DMS53 treated with DMSO at 0.1 percent for 48 hours (cell line): ENCODE results near the gene SUMF1.

ENCODE experiments used
- DNase-seq: peaks from one replicate; lab custom pipeline; 2025; ENCODE audit not compliant: unreplicated experiment; lab: John Stamatoyannopoulos, UW

SUMF1 gene

GRCh38 chr3:4394567-4394966 is 72.5 kb downstream of the SUMF1 start:
- DNase-seq = no peak

GRCh38 chr3:4394048-4394447 is 73.0 kb downstream of the SUMF1 start:
- DNase-seq = no peak

GRCh38 chr3:4392992-4393391 is 74.1 kb downstream of the SUMF1 start:
- no peak for DNase-seq

- DNase-seq = no peak
Observed at GRCh38 chr3:4387210-4388204, 79.6 kb downstream of the SUMF1 start.

- no peak for DNase-seq
Observed at GRCh38 chr3:4385201-4385600, 81.9 kb downstream of the SUMF1 start.

- no peak for DNase-seq
Observed at GRCh38 chr3:4380013-4380412, 87.1 kb downstream of the SUMF1 start.

GRCh38 chr3:4376499-4376898 is 90.6 kb downstream of the SUMF1 start:
- no peak for DNase-seq

GRCh38 chr3:4375911-4376310 is 91.2 kb downstream of the SUMF1 start:
- no peak for DNase-seq

GRCh38 chr3:4373669-4374068 is 93.4 kb downstream of the SUMF1 start:
- no peak for DNase-seq

GRCh38 chr3:4362523-4362922 is 104.5 kb downstream of the SUMF1 start:
- DNase-seq = no peak

- DNase-seq = no peak
Observed at GRCh38 chr3:4360817-4361216, 106.3 kb downstream of the SUMF1 start.

- no peak for DNase-seq
Observed at GRCh38 chr3:4359805-4360502, 107.1 kb downstream of the SUMF1 start.

GRCh38 chr3:4358273-4358672 is 108.8 kb downstream of the SUMF1 start:
- no peak for DNase-seq

- DNase-seq = no peak
Observed at GRCh38 chr3:4356546-4357410, 110.3 kb downstream of the SUMF1 start.

- no peak for DNase-seq
Observed at GRCh38 chr3:4356220-4356540, 110.9 kb downstream of the SUMF1 start.

- DNase-seq = no peak
Observed at GRCh38 chr3:4355401-4356219, 111.5 kb downstream of the SUMF1 start.

GRCh38 chr3:4351872-4352271 is 115.2 kb downstream of the SUMF1 start:
- DNase-seq = no peak

GRCh38 chr3:4351164-4351855 is 115.8 kb downstream of the SUMF1 start:
- no peak for DNase-seq

GRCh38 chr3:4350789-4351163 is 116.3 kb downstream of the SUMF1 start:
- DNase-seq = peak; percentile 0

GRCh38 chr3:4343258-4343657 is 123.8 kb downstream of the SUMF1 start:
- no peak for DNase-seq
